Measurements from ENCODE around the gene NDUFS6. TPM values are rescaled to one million over a fixed set of nuclear protein-coding genes. Genes with fewer than 3 reads are reported as not detected.

NDUFS6 gene
- polyA plus RNA-seq, 1 donor from 2014 or later, result 72.0 TPM

- Histone ChIP-seq H3K9ac (ENCODE audit: low read length) (no peak overlapping the region), H2AFZ (ENCODE audit: low read depth, low read length) (no peak overlapping the region), H3K9me2 (ENCODE audit: insufficient read depth, low read length) (no peaks in the 10 kb centered on the region), H3K9me3 (ENCODE audit: low read length) (no peaks in the 10 kb centered on the region), H3K36me3 (ENCODE audit: insufficient read depth, low read length) (no peaks in the 10 kb centered on the region), H3K4me3 (ENCODE audit: low read length) (no peak overlapping the region), H3K27me3 (ENCODE audit: insufficient read depth, low read depth, low read length) (no peaks in the 10 kb centered on the region), H3F3A (ENCODE audit: insufficient read depth, low read length, poor library complexity, severe bottlenecking) (no peaks in the 10 kb centered on the region), H4K20me1 (ENCODE audit: insufficient read depth) (no peaks in the 10 kb centered on the region), H3K27ac (ENCODE audit: low read length) (no peak overlapping the region), H3K79me2 (replicated peaks; ENCODE audit: insufficient read depth, low read length) (no peaks in the 10 kb centered on the region), H3K4me2 (ENCODE audit: low read length) (no peak overlapping the region)
- no peak for TF ChIP-seq POLR2AphosphoS5 (IDR thresholded peaks at IDR 0.05)
- TF ChIP-seq, protein P1, sequence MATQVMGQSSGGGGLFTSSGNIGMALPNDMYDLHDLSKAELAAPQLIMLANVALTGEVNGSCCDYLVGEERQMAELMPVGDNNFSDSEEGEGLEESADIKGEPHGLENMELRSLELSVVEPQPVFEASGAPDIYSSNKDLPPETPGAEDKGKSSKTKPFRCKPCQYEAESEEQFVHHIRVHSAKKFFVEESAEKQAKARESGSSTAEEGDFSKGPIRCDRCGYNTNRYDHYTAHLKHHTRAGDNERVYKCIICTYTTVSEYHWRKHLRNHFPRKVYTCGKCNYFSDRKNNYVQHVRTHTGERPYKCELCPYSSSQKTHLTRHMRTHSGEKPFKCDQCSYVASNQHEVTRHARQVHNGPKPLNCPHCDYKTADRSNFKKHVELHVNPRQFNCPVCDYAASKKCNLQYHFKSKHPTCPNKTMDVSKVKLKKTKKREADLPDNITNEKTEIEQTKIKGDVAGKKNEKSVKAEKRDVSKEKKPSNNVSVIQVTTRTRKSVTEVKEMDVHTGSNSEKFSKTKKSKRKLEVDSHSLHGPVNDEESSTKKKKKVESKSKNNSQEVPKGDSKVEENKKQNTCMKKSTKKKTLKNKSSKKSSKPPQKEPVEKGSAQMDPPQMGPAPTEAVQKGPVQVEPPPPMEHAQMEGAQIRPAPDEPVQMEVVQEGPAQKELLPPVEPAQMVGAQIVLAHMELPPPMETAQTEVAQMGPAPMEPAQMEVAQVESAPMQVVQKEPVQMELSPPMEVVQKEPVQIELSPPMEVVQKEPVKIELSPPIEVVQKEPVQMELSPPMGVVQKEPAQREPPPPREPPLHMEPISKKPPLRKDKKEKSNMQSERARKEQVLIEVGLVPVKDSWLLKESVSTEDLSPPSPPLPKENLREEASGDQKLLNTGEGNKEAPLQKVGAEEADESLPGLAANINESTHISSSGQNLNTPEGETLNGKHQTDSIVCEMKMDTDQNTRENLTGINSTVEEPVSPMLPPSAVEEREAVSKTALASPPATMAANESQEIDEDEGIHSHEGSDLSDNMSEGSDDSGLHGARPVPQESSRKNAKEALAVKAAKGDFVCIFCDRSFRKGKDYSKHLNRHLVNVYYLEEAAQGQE (IDR thresholded peaks at IDR 0.05; ENCODE audit: borderline replicate concordance), result no peak
- no peak for TF ChIP-seq MXI1 (conservative IDR thresholded peaks at IDR 0.05; ENCODE audit: poor library complexity, severe bottlenecking)
- no peak for TF ChIP-seq EZH2 (IDR thresholded peaks at IDR 0.05; ENCODE audit: borderline replicate concordance, insufficient read depth, low read length, poor library complexity, severe bottlenecking)
- TF ChIP-seq, protein P2, sequence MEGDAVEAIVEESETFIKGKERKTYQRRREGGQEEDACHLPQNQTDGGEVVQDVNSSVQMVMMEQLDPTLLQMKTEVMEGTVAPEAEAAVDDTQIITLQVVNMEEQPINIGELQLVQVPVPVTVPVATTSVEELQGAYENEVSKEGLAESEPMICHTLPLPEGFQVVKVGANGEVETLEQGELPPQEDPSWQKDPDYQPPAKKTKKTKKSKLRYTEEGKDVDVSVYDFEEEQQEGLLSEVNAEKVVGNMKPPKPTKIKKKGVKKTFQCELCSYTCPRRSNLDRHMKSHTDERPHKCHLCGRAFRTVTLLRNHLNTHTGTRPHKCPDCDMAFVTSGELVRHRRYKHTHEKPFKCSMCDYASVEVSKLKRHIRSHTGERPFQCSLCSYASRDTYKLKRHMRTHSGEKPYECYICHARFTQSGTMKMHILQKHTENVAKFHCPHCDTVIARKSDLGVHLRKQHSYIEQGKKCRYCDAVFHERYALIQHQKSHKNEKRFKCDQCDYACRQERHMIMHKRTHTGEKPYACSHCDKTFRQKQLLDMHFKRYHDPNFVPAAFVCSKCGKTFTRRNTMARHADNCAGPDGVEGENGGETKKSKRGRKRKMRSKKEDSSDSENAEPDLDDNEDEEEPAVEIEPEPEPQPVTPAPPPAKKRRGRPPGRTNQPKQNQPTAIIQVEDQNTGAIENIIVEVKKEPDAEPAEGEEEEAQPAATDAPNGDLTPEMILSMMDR (IDR thresholded peaks at IDR 0.05; ENCODE audit: poor library complexity, severe bottlenecking), result no peak
- TF ChIP-seq EP300 (conservative IDR thresholded peaks at IDR 0.05; ENCODE audit: poor library complexity, severe bottlenecking), result no peak
- no peak for TF ChIP-seq SMC3 (conservative IDR thresholded peaks at IDR 0.05; ENCODE audit: poor library complexity)
- TF ChIP-seq RAD21 (conservative IDR thresholded peaks at IDR 0.05), result no peak
- no peak for TF ChIP-seq TAF1 (IDR thresholded peaks at IDR 0.05; ENCODE audit: low read depth)
Observed at GRCh38 chr5:1764606-1764960, 36.6 kb upstream of the NDUFS6 start.

- Histone ChIP-seq H3K27me3 (ENCODE audit: insufficient read depth, low read depth, low read length) (no peaks in the 10 kb centered on the region), H3F3A (ENCODE audit: insufficient read depth, low read length, poor library complexity, severe bottlenecking) (no peaks in the 10 kb centered on the region), H2AFZ (ENCODE audit: low read depth, low read length) (no peak overlapping the region), H3K4me3 (ENCODE audit: low read length) (no peak overlapping the region), H3K27ac (ENCODE audit: low read length) (no peak overlapping the region), H4K20me1 (ENCODE audit: insufficient read depth) (no peaks in the 10 kb centered on the region), H3K9me3 (ENCODE audit: low read length) (no peaks in the 10 kb centered on the region), H3K9me2 (ENCODE audit: insufficient read depth, low read length) (no peaks in the 10 kb centered on the region), H3K36me3 (ENCODE audit: insufficient read depth, low read length) (no peaks in the 10 kb centered on the region), H3K79me2 (replicated peaks; ENCODE audit: insufficient read depth, low read length) (no peaks in the 10 kb centered on the region), H3K9ac (ENCODE audit: low read length) (no peak overlapping the region), H3K4me2 (ENCODE audit: low read length) (no peak overlapping the region)
- TF ChIP-seq EP300 (conservative IDR thresholded peaks at IDR 0.05; ENCODE audit: poor library complexity, severe bottlenecking) (no peak), RAD21 (conservative IDR thresholded peaks at IDR 0.05) (no peak), POLR2AphosphoS5 (IDR thresholded peaks at IDR 0.05) (no peak), MXI1 (conservative IDR thresholded peaks at IDR 0.05; ENCODE audit: poor library complexity, severe bottlenecking) (no peak), TAF1 (IDR thresholded peaks at IDR 0.05; ENCODE audit: low read depth) (no peak)
- TF ChIP-seq, protein P2 (IDR thresholded peaks at IDR 0.05; ENCODE audit: poor library complexity, severe bottlenecking), result no peak
Observed at GRCh38 chr5:1765141-1765879, 35.9 kb upstream of the NDUFS6 start.

Data from neural cell (in vitro differentiated cells).